Nephron progenitor cell (in vitro differentiated cells): Measurements from ENCODE around the gene DHCR7.

Experiments used
- DNase-seq: peaks from one replicate; pipeline ENCODE4 v3.0.0; 2021
- H3K27ac Mint-ChIP-seq: 2 replicates; pipeline ENCODE4 v1.8.0; 2021; ENCODE audit warnings: mild to moderate bottlenecking, moderate library complexity, mixed read lengths
- H3K27me3 Mint-ChIP-seq: 2 replicates; pipeline ENCODE4 v1.8.0; 2021; ENCODE audit warnings: mild to moderate bottlenecking, low read depth, mixed read lengths; ENCODE audit not compliant: poor library complexity
- H3K36me3 Mint-ChIP-seq: 2 replicates; pipeline ENCODE4 v1.8.0; 2021; ENCODE audit warnings: low read depth, mixed read lengths
- H3K4me1 Mint-ChIP-seq: 2 replicates; pipeline ENCODE4 v1.8.0; 2021; ENCODE audit warnings: mixed read lengths
- H3K4me3 Mint-ChIP-seq: 2 replicates; pipeline ENCODE4 v1.8.0; 2021; ENCODE audit warnings: mild to moderate bottlenecking, moderate library complexity, mixed read lengths
- H3K9me3 Mint-ChIP-seq: 2 replicates; pipeline ENCODE4 v1.8.0; 2021; ENCODE audit warnings: mild to moderate bottlenecking, moderate library complexity, mixed read lengths
- TF ChIP-seq, protein P1 (sequence below): fragments of 200-600 bp; sonication (generic); IDR thresholded peaks from 2 replicates; pipeline ENCODE4 v1.5.0; 2021; ENCODE audit warnings: antibody characterized with exemption

The DHCR7 gene

GRCh38 chr11:71442123-71442522 is 6.1 kb downstream of the DHCR7 start:
- peaks cover 2% of the 10 kb centered on the region for H3K27me3 Mint-ChIP-seq
- H3K9me3 Mint-ChIP-seq: peaks cover 15% of the 10 kb centered on the region
- TF ChIP-seq, protein P1, sequence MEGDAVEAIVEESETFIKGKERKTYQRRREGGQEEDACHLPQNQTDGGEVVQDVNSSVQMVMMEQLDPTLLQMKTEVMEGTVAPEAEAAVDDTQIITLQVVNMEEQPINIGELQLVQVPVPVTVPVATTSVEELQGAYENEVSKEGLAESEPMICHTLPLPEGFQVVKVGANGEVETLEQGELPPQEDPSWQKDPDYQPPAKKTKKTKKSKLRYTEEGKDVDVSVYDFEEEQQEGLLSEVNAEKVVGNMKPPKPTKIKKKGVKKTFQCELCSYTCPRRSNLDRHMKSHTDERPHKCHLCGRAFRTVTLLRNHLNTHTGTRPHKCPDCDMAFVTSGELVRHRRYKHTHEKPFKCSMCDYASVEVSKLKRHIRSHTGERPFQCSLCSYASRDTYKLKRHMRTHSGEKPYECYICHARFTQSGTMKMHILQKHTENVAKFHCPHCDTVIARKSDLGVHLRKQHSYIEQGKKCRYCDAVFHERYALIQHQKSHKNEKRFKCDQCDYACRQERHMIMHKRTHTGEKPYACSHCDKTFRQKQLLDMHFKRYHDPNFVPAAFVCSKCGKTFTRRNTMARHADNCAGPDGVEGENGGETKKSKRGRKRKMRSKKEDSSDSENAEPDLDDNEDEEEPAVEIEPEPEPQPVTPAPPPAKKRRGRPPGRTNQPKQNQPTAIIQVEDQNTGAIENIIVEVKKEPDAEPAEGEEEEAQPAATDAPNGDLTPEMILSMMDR: no peak
- H3K36me3 Mint-ChIP-seq: peaks cover 74% of the 10 kb centered on the region
- no peak overlapping the region for H3K4me3 Mint-ChIP-seq
- H3K27ac Mint-ChIP-seq: no peak overlapping the region
- H3K4me1 Mint-ChIP-seq: peaks cover 14% of the 10 kb centered on the region
- no peak for DNase-seq

DNA sequence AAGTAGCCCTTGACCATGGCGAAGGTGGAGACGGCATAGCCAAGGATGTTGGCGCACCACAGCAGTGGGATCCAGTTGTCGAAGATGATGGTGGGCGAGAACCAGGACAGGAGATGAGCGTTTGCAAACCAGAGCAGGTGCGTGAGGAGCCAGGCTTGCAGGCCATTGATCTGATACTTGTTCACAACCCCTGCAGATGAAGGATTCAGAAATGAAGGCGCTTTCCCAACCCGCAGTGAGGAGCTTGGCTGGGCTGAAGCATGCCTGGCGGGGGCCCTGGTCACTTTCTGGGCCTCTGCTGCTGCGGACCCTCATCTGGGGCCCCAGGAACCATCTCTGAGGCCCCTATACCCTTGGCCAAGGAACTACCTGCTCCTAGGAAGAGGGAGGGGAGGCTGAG is 6.9 kb downstream of the DHCR7 start:
- Mint-ChIP-seq H3K9me3 (peaks cover 6% of the 10 kb centered on the region), H3K4me1 (peaks cover 6% of the 10 kb centered on the region), H3K27ac (no peak overlapping the region), H3K4me3 (no peak overlapping the region), H3K27me3 (peaks cover 2% of the 10 kb centered on the region), H3K36me3 (peaks cover 70% of the 10 kb centered on the region)
- no peak for DNase-seq
- TF ChIP-seq, protein P1: no peak

GRCh38 chr11:71440021-71440755 is 8.0 kb downstream of the DHCR7 start:
- Mint-ChIP-seq H3K4me1 (no peaks in the 10 kb centered on the region), H3K4me3 (no peak overlapping the region), H3K27me3 (peaks cover 2% of the 10 kb centered on the region), H3K36me3 (peaks cover 62% of the 10 kb centered on the region), H3K9me3 (no peaks in the 10 kb centered on the region), H3K27ac (no peak overlapping the region)
- DNase-seq: no peak
- TF ChIP-seq, protein P1: no peak

DNA sequence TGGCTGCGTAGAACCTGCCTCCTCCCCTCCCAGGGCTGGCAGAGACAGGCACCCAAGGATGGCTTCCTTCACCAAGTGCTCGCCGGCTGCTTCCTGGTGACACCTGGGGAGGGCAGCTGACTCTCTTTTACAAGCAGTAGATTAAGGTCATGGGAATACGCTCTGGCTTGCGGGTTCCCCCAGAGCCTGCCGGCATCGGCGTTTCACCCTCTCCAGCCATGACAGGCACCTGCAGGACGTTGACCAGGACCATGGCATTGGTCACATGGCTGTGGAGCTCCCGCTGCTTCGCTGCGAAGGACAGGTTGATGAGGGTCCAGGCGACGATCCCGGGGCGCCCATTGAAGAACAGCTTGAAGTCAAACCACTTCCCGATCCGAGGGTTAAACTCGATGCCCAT is 9.5 kb downstream of the DHCR7 start:
- Mint-ChIP-seq H3K27ac (no peak overlapping the region), H3K9me3 (no peaks in the 10 kb centered on the region), H3K4me3 (no peak overlapping the region), H3K4me1 (no peaks in the 10 kb centered on the region), H3K27me3 (peaks cover 2% of the 10 kb centered on the region), H3K36me3 (peaks cover 51% of the 10 kb centered on the region)
- TF ChIP-seq, protein P1: no peak
- no peak for DNase-seq

- no peaks in the 10 kb centered on the region for H3K4me1 Mint-ChIP-seq
These were observed 10.3 kb downstream of the DHCR7 start for GRCh38 chr11:71437879-71438278.

More at GRCh38 chr11:71437879-71438278, 10.3 kb downstream of the DHCR7 start:
- TF ChIP-seq, protein P1: no peak
- H3K27ac Mint-ChIP-seq: no peak overlapping the region
- H3K36me3 Mint-ChIP-seq: peaks cover 44% of the 10 kb centered on the region
- no peaks in the 10 kb centered on the region for H3K27me3 Mint-ChIP-seq
- no peak overlapping the region for H3K4me3 Mint-ChIP-seq
- no peaks in the 10 kb centered on the region for H3K9me3 Mint-ChIP-seq
- no peak for DNase-seq
